HepG2 (cell line): ENCODE results near the gene ATR. TPM values are rescaled to one million over a fixed set of nuclear protein-coding genes. Genes with fewer than 3 reads are reported as not detected.
"Not testable (repeated sequence)": the region's sequence is repeated elsewhere in the genome, so short reads cannot be mapped to it uniquely, and the experiment has no call there.

Experiments used
- ATAC-seq: fragments of 200-7000 bp; cut with Tn5 transposase; 3 replicates; pipeline ENCODE4 v1.9.1; 2020; ENCODE audit warnings: mild to moderate bottlenecking, moderate library complexity
- BruUV-seq: library from RNA; stranded (reverse); fragments of 400-500 nt; replicated peaks from 2 replicates; lab custom pipeline; 2021; lab: Mats Ljungman, UMichigan
- CTCF ChIA-PET: fragments of 300-600 bp; formaldehyde crosslinking; extraction: SDS; loops from one replicate; lab custom pipeline; 2021; ENCODE audit warnings: low total read pairs, inconsistent platforms, low intra/inter-chr PET ratio; lab: Yijun Ruan, JAX
- POLR2A ChIA-PET: fragments of 350-600 bp; sonication (Branson Sonifier 250); formaldehyde crosslinking; loops from one replicate; lab custom pipeline; 2020; ENCODE audit warnings: antibody characterized with exemption, inconsistent platforms; lab: Yijun Ruan, JAX
- DNase-seq: peaks from one replicate; pipeline ENCODE4 v3.0.0-alpha.2; 2015; ENCODE audit warnings: low spot score
- FAIRE-seq: peaks from 3 replicates; lab custom pipeline; 2011; peaks lifted over from hg19 to GRCh38; lab: Jason Lieb, UNC
- H2AFZ ChIP-seq: one replicate; pipeline ENCODE4 v1.6.1; 2011; ENCODE audit warnings: low read length, inconsistent platforms
- H3K27ac ChIP-seq: fragments of 300-600 bp; 3 replicates; pipeline ENCODE4 v1.8.0; 2011; ENCODE audit warnings: mixed run types, mild to moderate bottlenecking, mixed read lengths, low read length, inconsistent platforms; ENCODE audit not compliant: insufficient read depth; ENCODE audit errors: extremely low read length
- H3K27me3 ChIP-seq, 2 experiments: fragments of 200-600 bp in 1 of 2; 2 replicates in 1 of 2; 3 replicates in 1 of 2; pipeline versions ENCODE4 v1.6.0 to v1.8.0; 2011; ENCODE audit warnings: low read length in 2 of 2, mild to moderate bottlenecking in 2 of 2, moderate library complexity in 2 of 2, inconsistent platforms in 1 of 2; ENCODE audit not compliant: insufficient read depth in 2 of 2, control insufficient read depth in 1 of 2
- H3K36me3 ChIP-seq, 2 experiments: fragments of 200-600 bp in 1 of 2; replicated peaks in 1 of 2; 2 replicates in 1 of 2; 3 replicates in 1 of 2; pipeline versions ENCODE4 v1.5.1 to v1.8.0; 2011; ENCODE audit warnings: low read length in 2 of 2, inconsistent platforms in 1 of 2; ENCODE audit not compliant: insufficient read depth in 2 of 2, control insufficient read depth in 1 of 2
- H3K4me1 ChIP-seq: 2 replicates; pipeline ENCODE4 v1.5.1; 2012; ENCODE audit warnings: low read length, inconsistent platforms; ENCODE audit not compliant: insufficient read depth
- H3K4me2 ChIP-seq: 2 replicates; pipeline ENCODE4 v1.6.0; 2011; ENCODE audit warnings: low read depth, low read length, inconsistent platforms
- H3K4me3 ChIP-seq, 3 experiments: fragments of 200-600 bp in 1 of 3; sonication (generic), shearing (Covaris generic) in 1 of 3; replicated peaks in 1 of 3; 2 replicates each; pipeline ENCODE4 v1.5.1; 2011 to 2016; ENCODE audit warnings: low read length in 3 of 3, inconsistent platforms in 2 of 3, low read depth in 2 of 3, mild to moderate bottlenecking in 2 of 3, control low read depth in 1 of 3, mixed read lengths in 1 of 3; ENCODE audit not compliant: insufficient read depth in 1 of 3
- H3K79me2 ChIP-seq: one replicate; pipeline ENCODE4 v1.6.1; 2011; ENCODE audit warnings: low read length, inconsistent platforms; ENCODE audit not compliant: insufficient read depth
- H3K9ac ChIP-seq: 2 replicates; pipeline ENCODE4 v1.6.0; 2011; ENCODE audit warnings: mild to moderate bottlenecking, low read depth, low read length, inconsistent platforms; ENCODE audit not compliant: insufficient read depth
- H3K9me3 ChIP-seq: 2 replicates; pipeline ENCODE4 v1.5.1; 2012; ENCODE audit warnings: mild to moderate bottlenecking, low read length
- H4K20me1 ChIP-seq: 2 replicates; pipeline ENCODE4 v1.6.0; 2011; ENCODE audit warnings: inconsistent platforms, mild to moderate bottlenecking, low read length, moderate library complexity; ENCODE audit not compliant: insufficient read depth
- ARID4A ChIP-seq: sonication (generic); formaldehyde crosslinking; IDR thresholded peaks from 2 replicates; pipeline ENCODE4 v1.5.0; 2020; ENCODE audit warnings: mild to moderate bottlenecking, missing genetic modification reagents, borderline replicate concordance
- ERF ChIP-seq: IDR thresholded peaks from 2 replicates; pipeline ENCODE4 v1.6.1; 2018; ENCODE audit warnings: missing biosample characterization, missing genetic modification reagents
- GABPB1 ChIP-seq: IDR thresholded peaks from 2 replicates; pipeline ENCODE4 v1.6.1; 2016; ENCODE audit warnings: mild to moderate bottlenecking, missing genetic modification reagents, moderate library complexity, missing compliant biosample characterization
- GLI4 ChIP-seq: sonication (generic); formaldehyde crosslinking; IDR thresholded peaks from 2 replicates; pipeline ENCODE4 v1.5.1; 2020; ENCODE audit warnings: missing genetic modification reagents, mild to moderate bottlenecking, moderate library complexity, borderline replicate concordance
- PAF1 ChIP-seq: IDR thresholded peaks from 2 replicates; pipeline ENCODE4 v1.6.1; 2016; ENCODE audit warnings: missing genetic modification reagents, missing compliant biosample characterization
- TP53 ChIP-seq: sonication (generic); formaldehyde crosslinking; conservative IDR thresholded peaks from 2 replicates; pipeline ENCODE4 v1.4.0; 2020; ENCODE audit warnings: missing genetic modification reagents
- ZFYVE20 ChIP-seq: sonication (generic); formaldehyde crosslinking; IDR thresholded peaks from 2 replicates; pipeline ENCODE4 v1.8.0; 2023; ENCODE audit warnings: low read depth, mild to moderate bottlenecking, moderate library complexity, missing genetic modification reagents, borderline replicate concordance
- ZNF343 ChIP-seq: sonication (generic); formaldehyde crosslinking; IDR thresholded peaks from 2 replicates; pipeline ENCODE4 v1.4.0; 2020; ENCODE audit warnings: mild to moderate bottlenecking, missing genetic modification reagents
- WGBS: methylation state at CpG from one replicate; pipeline ENCODE4 v1.1.6; 2017; ENCODE audit warnings: low lambda C conversion rate; 5-methylcytosine and 5-hydroxymethylcytosine counted together
- in situ Hi-C: cut with HindIII; loops from 2 replicates; pipeline ENCODE4 v1.10.0; 2017; ENCODE audit warnings: low pct_unique_long_range_greater_than_20kb; ENCODE audit not compliant: extremely low pct_ligation_motif_present
- intact Hi-C: fragments of 100-400 bp; cut with micrococcal nuclease; formaldehyde crosslinking; loops from one replicate; pipeline ENCODE4 v1.10.0; 2022; ENCODE audit not compliant: unreplicated experiment
- polyA plus RNA-seq, 8 experiments: library from polyadenylated mRNA; depleted of rRNA in 3 of 8; stranded (reverse) in 7 of 8; unstranded in 1 of 8; fragments of >200 nt; fragmentation: Illumina TruSeq in 4 of 8; extraction: Trizol in 4 of 8; gene quantifications; 2 replicates each; pipeline versions ENCODE4 v1.2.1 to v1.2.3, GENCODE V29; 2011 to 2016; ENCODE audit warnings: low read depth in 4 of 8, missing spikeins in 1 of 8, mixed read lengths in 1 of 8; ENCODE audit not compliant: insufficient read depth in 1 of 8
- total RNA-seq, 5 experiments: library from RNA; depleted of rRNA; stranded (reverse); fragments of >200 nt; fragmentation: Illumina TruSeq; extraction: Trizol; gene quantifications; 2 replicates each; pipeline ENCODE4 v1.2.3, GENCODE V29; 2016; ENCODE audit warnings: low read depth in 1 of 5
- TF ChIP-seq, protein P1 (sequence below): sonication (generic); formaldehyde crosslinking; IDR thresholded peaks from 2 replicates; pipeline ENCODE4 v1.4.0; 2020; ENCODE audit warnings: missing genetic modification reagents, borderline replicate concordance

Gene ATR
- total and polyA plus RNA-seq, 2 of the 13 experiments (the other 11 are each of a cell fraction or from before 2014, with no cell fraction given): 6.6 to 17.0 TPM

DNA sequence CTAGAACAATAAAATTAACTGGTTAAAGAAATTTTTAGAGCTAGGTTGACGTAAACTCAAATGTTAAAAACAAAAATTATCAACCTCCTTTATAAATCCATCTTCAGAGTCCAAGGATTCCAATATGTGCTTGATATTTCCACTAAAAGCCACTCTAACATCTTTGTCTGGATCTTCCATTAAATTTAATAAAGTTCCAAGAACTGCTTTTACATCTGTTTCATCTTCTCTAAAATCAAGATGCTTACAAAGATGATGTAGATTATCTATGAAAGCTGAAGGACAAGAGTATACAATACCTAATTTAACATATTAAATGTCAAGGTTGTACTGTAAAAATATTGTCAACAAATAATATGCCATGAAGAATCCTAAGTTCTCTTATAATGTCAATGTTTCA, 24.8 kb downstream of the ATR start (continued):
- TF ChIP-seq GABPB1 (no peak), TP53 (no peak)
- TF ChIP-seq, all 625 proteins: peak for 0

- BruUV-seq, in situ Hi-C loops, H3K27ac ChIP-seq, ATAC-seq, H3K9me3 ChIP-seq, H2AFZ ChIP-seq, H3K27me3 ChIP-seq, POLR2A ChIA-PET, H3K4me1 ChIP-seq, H3K4me2 ChIP-seq, DNase-seq, H4K20me1 ChIP-seq, FAIRE-seq, CTCF ChIA-PET, H3K79me2 ChIP-seq, H3K4me3 ChIP-seq, H3K9ac ChIP-seq: not testable (repeated sequence)
- H3K36me3 ChIP-seq: peaks cover 1 to 23% of the 10 kb centered on the region in 2 experiments; a peak in 4 of 5 replicates
- intact Hi-C loops: loop anchor here (1.0 kb wide), 1 partner anchor 15 kb away; no protein-coding TSS in a partner anchor
- 100% methylated on average over 1 of the region's 1 CpG for WGBS
These were observed 26.0 kb downstream of the ATR start for GRCh38 chr3:142552579-142552978.

DNA sequence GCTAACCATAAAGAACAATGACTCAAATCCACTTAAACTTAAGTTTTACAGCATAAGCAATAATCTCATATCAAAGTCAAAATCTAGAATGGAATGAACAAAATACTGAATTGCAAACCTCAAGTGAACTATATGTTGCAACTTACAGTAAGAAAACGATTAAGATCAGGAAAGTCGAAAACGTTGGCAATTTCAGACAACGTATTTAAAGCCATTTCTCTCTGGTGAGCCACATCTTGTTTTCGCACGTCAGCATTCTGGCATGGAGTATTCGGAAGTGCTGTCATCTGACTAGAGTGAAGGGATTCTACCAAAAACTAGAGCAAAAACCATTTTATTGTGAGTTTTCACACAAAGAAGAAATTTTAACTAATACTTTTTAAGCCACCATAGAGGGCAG, 28.5 kb downstream of the ATR start:
- Histone ChIP-seq H3K27me3 (no peaks in the 10 kb centered on the region), H3K79me2 (no peaks in the 10 kb centered on the region), H3K4me3 (no peak overlapping the region), H4K20me1 (no peaks in the 10 kb centered on the region), H3K27ac (no peak overlapping the region), H3K36me3 (peaks cover 1 to 19% of the 10 kb centered on the region in 2 experiments; a peak in 3 of 5 replicates), H3K9ac (no peak overlapping the region), H2AFZ (no peak overlapping the region), H3K4me1 (no peaks in the 10 kb centered on the region), H3K9me3 (no peaks in the 10 kb centered on the region), H3K4me2 (no peak overlapping the region)
- intact Hi-C loops: no loop called here
- BruUV-seq: no TSS peak
- in situ Hi-C loops: no loop called here
- FAIRE-seq: no peak
- no peak for DNase-seq
- ChIA-PET CTCF (no interaction called here), POLR2A (no interaction called here)
- WGBS: 97% methylated on average over 7 of the region's 7 CpGs
- ATAC-seq: no peak
- TF ChIP-seq GLI4 (CRISPR knock-in tag) (no peak), PAF1 (no peak), ARID4A (CRISPR knock-in tag) (no peak), ZFYVE20 (CRISPR knock-in tag) (no peak), ERF (no peak), ZNF343 (CRISPR knock-in tag) (no peak)
- TF ChIP-seq, protein P1, sequence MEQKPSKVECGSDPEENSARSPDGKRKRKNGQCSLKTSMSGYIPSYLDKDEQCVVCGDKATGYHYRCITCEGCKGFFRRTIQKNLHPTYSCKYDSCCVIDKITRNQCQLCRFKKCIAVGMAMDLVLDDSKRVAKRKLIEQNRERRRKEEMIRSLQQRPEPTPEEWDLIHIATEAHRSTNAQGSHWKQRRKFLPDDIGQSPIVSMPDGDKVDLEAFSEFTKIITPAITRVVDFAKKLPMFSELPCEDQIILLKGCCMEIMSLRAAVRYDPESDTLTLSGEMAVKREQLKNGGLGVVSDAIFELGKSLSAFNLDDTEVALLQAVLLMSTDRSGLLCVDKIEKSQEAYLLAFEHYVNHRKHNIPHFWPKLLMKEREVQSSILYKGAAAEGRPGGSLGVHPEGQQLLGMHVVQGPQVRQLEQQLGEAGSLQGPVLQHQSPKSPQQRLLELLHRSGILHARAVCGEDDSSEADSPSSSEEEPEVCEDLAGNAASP: no peak
